Measurements from ENCODE around the gene UTS2.

GRCh38 chr1:7899741-7900140 is 46.9 kb upstream of the UTS2 start:
- no peak for TF ChIP-seq CTCF (IDR thresholded peaks at IDR 0.05)
- TF ChIP-seq POLR2A (IDR thresholded peaks at IDR 0.05), result no peak
- TF ChIP-seq EP300 (IDR thresholded peaks at IDR 0.05), result no peak
